CD4-positive, alpha-beta T cell treated with Interleukin-6 at 100 ng/mL for 8 hours (primary cell): ENCODE results near the gene SIM2.
"Not testable (repeated sequence)": the region's sequence is repeated elsewhere in the genome, so short reads cannot be mapped to it uniquely, and the experiment has no call there.

Experiments
- DNase-seq: peaks from one replicate; pipeline ENCODE4 v3.0.0-alpha.2; 2020; ENCODE audit warnings: mixed read lengths, low spot score

SIM2 gene, protein sequence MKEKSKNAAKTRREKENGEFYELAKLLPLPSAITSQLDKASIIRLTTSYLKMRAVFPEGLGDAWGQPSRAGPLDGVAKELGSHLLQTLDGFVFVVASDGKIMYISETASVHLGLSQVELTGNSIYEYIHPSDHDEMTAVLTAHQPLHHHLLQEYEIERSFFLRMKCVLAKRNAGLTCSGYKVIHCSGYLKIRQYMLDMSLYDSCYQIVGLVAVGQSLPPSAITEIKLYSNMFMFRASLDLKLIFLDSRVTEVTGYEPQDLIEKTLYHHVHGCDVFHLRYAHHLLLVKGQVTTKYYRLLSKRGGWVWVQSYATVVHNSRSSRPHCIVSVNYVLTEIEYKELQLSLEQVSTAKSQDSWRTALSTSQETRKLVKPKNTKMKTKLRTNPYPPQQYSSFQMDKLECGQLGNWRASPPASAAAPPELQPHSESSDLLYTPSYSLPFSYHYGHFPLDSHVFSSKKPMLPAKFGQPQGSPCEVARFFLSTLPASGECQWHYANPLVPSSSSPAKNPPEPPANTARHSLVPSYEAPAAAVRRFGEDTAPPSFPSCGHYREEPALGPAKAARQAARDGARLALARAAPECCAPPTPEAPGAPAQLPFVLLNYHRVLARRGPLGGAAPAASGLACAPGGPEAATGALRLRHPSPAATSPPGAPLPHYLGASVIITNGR

GRCh38 chr21:36698981-36699545 is at the start of gene SIM2:
TSS of gene SIM2 (plus strand) at chr21:36699115. CDS start at chr21:36699747, 632 bp downstream.
- DNase-seq = no peak

- no peak for DNase-seq
Observed at GRCh38 chr21:36654324-36654723, 44.6 kb upstream of the SIM2 start.

GRCh38 chr21:36654796-36655325 is 44.1 kb upstream of the SIM2 start:
- no peak for DNase-seq

GRCh38 chr21:36656138-36656537 is 42.8 kb upstream of the SIM2 start:
- DNase-seq = no peak

GRCh38 chr21:36657290-36657689 is 41.6 kb upstream of the SIM2 start:
- not testable (repeated sequence) for DNase-seq

- no peak for DNase-seq
Observed at GRCh38 chr21:36657999-36658398, 40.9 kb upstream of the SIM2 start.

DNA sequence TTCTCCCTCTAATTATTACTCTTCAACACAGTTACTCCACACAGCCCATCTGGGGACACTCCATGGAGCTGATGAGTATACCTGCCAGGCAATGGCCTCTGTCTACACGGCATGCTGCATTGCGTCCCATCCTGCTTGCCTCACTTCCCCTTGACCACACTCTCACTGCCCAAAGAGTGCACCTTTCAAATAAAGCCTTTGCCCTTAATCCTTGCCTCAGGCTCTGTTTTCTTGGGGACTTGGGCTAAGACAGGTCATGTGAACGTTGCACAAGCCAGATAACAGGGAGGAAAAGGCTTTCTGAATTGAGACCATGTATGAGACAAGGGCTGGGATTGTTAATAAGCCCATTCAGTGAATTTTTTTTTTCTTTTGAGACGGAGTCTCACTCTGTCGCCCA is 40.0 kb upstream of the SIM2 start:
- no peak for DNase-seq

DNA sequence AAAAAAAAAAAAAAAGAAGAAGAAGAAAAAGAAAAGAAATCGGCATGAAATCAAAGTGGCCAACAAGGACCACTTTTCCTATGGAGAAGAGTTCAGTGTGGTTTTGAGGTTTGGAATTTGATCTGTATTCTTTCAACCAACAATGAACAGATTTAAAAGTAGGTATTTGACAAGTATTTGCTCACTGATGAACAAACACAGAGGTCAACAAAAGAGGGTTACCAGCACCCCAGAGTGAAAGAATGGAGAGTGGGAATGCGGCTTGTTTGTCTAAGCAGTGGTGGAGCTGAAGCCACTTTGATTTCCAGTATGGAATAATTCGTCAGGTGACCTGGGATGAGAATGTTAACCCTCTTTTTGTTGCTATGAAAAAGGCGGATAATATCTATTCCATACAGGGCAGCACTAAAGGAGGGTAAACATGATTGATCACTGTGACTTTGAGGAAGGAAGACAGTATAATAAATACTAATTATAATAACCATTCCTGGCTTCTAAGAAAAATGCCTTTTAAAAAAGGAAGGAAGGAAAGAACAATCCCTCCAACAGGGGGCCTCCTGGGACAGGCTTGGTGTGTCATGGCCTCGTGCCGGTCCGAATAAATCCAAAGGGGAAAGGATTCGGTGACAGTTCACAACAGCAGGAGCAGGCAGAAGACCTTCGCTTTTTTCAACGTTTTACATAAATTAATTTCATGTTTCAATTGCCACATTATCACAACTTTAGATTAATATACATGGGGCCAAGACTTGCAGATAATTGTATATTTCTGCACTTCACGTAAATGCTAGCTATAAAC is 37.2 kb upstream of the SIM2 start:
- no peak for DNase-seq

DNA sequence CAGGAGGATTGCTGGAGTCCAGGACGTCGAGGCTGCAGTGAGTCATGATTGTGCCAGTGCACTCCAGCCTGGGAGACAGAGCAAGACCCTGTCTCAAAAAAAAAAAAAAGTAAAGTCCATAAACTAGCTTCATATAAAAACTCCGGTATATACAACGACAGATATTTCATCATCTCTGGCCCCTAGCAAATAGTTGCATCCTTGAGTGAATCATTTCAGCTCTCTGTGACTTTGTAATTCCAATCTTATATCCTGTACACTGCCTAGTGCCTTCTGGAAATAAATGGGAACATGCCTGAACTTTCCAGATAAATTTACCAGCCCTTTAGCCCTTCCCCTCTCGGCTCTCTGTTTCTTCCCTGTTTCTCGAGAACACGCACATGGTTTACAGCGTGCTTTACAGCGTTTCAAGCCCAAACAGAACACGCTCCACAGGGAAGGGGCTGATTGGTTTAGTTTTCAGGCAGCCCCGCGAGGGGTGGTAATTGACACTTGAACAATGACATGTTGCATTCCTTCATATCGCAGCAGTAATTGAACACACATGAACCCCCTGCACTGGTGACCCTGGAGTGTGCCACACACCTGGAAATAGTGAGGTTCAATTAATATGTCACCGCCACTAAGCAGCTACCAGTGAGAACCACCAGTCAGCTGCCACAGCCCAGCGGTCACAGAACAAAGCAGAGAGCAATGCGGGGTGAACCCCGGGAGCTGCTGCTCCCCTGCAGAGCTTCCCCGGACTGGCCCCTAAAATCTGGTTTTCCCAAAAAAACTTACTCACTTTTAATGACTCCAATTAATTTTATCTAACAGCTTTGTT is 35.7 kb upstream of the SIM2 start:
- DNase-seq = no peak

GRCh38 chr21:36664662-36664990 is 34.3 kb upstream of the SIM2 start:
- DNase-seq = no peak

DNA sequence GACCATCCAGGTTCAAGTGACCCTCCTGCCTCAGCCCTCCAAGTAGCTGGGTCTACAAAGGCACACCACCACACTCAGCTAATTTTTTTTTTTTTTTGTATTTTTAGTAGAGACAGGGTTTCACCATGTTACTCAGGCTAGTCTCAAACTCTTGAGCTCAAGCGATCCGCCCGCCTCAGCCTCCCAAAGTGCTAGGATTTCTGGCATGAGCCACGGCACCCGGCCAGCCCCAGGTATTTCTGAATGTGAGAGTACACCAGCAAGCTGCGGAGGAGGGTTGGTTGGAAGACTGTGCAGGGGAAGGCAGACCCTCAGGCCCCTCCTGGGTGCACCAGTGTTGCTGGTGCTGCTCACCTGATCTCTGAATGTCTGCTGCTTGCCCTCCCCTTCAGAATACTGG is 33.1 kb upstream of the SIM2 start:
- no peak for DNase-seq

DNA sequence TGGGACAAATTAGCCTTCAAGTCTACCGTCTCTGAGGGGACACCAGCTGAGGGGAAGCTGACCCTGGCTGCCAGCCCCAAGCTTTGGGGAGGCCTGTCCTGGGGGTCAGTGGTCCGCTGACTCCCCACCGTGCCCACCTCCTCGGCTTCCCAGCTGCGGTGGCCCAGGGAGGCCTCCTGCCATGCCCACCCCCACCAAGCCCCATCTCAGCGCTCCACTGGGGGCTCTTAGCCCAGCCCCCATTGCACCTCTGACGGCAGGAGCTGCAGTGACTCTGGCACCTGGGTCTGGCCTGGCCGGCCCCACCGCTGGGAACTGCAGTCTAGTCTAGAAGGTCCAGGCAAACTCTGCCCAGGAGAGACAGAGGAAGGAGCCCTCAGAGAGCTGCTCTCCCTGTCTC is 30.2 kb upstream of the SIM2 start:
- no peak for DNase-seq

GRCh38 chr21:36671836-36672235 is 27.1 kb upstream of the SIM2 start:
- DNase-seq = no peak

DNA sequence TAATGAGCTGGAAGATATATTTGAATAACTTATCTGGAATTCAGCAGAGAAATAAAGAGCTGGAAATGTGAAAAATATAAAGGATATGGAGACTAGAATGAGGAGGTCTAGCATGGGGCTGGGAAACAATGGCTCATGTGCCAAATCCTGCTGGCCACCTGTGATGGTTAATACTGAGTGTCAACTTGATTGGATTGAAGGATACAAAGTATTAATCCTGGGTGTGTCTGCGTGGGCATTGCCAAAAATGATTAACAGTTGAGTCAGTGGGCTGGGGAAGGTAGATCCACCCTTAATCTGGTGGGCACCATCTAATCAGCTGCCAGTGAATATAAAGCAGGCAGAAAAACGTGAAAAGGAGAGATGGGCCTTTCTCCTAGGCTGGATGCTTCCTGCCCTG is 26.6 kb upstream of the SIM2 start:
- DNase-seq = not testable (repeated sequence)

- DNase-seq = no peak
Observed at GRCh38 chr21:36672737-36673136, 26.2 kb upstream of the SIM2 start.

DNA sequence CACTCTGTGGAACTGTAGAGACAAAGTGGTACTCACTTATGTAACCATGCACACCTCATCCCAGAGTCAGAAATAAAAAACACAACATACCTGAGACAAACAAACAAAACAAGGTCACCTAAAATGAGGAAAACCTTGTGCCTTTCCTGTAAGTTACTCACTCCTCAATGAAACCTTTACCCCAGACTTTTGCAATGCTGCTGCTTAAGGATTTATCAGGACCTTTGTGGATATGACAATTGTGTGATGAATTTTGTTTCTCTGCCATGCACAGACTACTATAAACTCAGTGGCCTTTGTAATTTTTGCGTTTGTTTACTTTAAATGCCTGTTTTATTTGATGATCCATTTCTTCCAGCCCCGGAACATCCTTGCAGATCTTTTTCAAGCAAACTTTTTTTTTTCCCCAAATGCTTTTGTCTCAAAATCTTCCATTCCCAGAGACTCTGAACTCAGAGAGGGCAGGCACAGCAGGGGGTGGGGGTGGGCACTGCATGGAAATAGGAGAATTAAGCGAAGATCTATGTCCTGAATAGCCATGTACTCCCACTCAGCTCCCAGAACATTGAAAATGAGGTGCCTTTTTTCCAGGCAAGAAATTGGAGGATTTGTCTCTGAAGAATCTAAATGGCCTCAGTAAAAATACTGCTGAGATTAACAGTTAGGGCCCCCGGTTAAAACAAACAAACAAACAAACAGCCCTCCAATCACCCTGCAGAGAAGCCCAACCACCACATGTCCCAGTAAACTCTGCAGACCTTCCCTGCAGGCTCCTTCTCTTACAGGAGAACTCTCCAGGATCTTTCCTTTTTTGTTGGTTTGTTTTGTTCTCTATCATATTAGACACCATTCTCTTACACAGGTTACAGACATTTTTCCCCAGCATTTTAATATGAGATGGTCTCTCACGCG is 22.6 kb upstream of the SIM2 start:
- no peak for DNase-seq

DNA sequence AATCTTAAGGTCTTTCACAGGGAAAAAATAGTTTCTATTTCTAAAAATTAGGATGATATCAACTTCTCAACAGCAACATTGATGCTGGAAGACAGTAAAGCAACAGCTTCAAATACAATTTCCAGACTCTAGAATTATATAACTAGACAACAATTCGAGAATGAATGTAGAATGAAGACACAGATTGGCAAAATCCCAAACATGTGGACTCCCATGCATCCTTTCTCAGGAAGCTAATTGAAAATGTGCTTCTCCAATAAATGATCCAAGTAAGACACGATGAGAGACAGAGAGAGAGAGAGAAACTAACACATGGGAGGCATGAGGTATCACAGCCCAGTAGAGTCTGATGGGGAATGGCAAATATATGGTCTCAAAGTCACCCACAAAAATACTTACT is 21.5 kb upstream of the SIM2 start:
- DNase-seq = no peak

DNA sequence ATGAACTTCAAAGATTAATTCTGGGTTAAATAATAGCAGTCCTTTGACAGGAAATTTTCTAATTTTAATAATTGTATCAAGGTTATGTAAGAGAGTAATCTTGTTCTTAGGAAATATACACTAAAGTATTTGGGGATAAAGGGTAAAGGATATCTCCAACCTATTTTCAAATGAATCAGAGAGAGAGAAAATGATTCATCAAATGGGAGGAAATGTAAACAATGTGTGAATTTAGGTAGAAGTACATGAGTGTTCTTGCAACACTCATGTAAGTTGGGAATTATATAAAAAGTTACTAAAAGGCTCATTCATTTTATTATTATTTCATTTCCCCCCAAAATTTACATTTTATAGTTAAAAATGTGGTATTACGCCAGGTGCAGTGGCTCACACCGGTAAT is 20.4 kb upstream of the SIM2 start:
- no peak for DNase-seq

DNA sequence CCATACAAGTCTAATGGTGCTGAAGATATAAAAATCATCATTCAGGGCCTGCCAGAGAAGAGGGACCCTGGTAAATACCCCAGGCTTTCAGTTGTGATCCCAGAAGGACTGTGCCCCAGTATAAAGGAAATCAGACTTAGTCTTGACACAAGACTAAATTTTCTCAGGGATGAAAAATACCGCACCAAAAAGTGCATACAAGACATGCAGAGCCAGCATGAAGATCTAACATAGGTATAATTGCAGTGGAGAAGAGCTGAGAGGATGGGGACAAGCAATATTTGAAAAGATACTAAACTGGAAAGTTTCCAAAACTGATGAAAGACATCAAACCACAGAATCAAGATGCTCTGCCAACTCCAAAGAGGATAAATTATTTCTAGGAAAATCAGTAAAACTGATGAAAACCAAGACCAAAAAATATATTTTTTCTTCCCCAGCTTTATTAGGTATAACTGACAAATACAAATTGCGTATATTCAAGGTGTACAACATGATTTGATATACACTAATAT is 17.7 kb upstream of the SIM2 start:
- no peak for DNase-seq
